Posterior vena cava (tissue), 2 donors: ENCODE measurements around the gene TMEM272. TPM values are rescaled to one million over a fixed set of nuclear protein-coding genes. Genes with fewer than 3 reads are reported as not detected.
"Not testable (repeated sequence)": the region's sequence is repeated elsewhere in the genome, so short reads cannot be mapped to it uniquely, and the experiment has no call there.

Experiments used
- DNase-seq: peaks from one replicate; pipeline ENCODE4 v3.0.0-alpha.2; 2020; ENCODE audit warnings: low spot score
- intact Hi-C, 2 donors: fragments of 100-400 bp; cut with DNase I; formaldehyde crosslinking; loops; one replicate each; pipeline versions ENCODE4 v1.14.1 to v1.14.2; 2022 to 2023
- total RNA-seq, 2 donors: library from RNA; stranded (reverse); fragmentation: NEBNext Ultra II Directional; extraction: Animal tissue kit (Norgen Biotek cat#: 25700); gene quantifications; one replicate each; pipeline ENCODE4 v1.2.1, GENCODE V29; 2021
- donor health status: DM: yes; HTN: yes; CAD: no.
- donor health status: DM: yes; HTN: yes; CAD: no.

TMEM272 gene
- total RNA-seq, 2 donors from 2014 or later: 0.10 to 0.14 TPM

DNA sequence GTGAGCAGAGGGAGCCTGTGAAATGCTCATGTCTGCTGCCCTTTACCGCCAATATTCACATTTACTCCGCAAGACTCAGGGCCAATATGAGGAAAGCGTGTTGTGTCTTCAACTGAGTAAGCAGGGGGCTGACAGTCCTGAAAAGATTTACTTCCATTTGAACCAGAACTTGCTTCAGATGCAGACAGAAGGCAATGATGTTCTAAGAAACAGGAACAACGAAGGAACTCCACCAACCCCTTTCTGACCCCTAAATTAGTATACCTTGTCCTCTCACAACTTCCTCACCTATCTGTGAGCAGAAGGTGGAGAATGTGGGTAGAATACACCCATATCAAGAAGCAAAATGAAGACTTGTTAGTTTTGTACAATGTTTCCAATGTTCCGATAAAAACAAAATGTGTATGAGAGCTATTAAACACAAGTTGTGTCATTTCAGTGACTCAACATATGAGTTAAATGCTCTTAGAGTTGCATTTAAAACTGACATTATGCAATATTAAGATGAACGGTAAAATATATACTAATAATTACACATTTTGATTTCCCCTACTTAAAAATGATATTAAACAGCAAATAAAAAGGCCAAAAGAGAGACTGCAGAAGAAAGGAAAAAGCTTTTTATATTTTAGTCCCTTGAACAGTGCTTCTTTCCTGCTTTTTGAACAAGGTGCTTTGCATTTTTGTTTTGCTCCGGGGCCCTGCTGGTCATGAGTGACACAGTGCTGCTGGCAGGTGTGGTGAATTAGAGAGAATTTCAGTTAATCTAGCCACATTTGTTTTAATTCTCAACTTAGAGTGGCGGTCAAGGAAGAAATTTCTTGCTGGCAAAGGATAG, 16.0 kb downstream of the TMEM272 start:
- DNase-seq: no peak
- intact Hi-C loops: no loop called here

DNA sequence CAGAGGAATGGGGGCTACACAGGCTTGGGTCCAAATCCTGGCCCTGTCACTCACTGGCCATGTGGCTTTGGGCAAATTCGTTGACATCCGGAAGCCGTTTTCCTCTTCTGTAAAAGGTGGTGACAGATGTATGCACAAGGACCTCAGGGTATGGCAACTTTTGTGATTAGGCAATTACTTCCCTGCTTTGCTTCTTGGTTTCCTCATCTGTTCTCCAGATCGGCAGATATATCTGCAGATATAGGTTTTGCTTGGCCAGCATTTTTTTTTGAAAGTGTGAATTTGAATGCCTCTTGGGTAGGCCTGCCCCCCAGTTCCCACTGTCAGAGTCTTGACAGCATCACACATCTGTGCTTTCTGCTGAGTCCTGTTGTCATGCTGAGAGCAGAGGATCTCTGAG, 17.7 kb downstream of the TMEM272 start:
- intact Hi-C loops: no loop called here

DNA sequence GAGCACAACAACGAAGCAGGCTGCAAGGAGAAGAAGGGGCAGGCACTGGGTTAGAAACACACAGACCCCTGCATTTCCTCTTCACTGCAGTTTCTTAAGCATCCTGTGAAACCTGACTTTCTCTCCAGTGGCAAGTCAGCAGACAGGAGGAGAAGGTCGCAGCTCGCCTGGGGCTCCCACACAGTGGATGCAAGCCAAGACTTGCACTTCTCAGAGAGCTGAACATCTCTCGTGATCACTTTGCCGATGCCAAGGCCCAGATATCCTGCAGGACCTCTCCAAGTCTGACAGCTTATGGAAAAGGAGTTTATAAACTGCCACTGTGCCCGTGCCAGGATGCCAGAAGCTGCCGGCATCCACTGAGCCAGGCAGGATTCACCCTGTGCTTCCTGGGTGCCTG, 18.4 kb downstream of the TMEM272 start:
- no peak for DNase-seq
- intact Hi-C loops: no loop called here

More for the DNA sequence above, 17.7 kb downstream of the TMEM272 start:
- DNase-seq: no peak

DNA sequence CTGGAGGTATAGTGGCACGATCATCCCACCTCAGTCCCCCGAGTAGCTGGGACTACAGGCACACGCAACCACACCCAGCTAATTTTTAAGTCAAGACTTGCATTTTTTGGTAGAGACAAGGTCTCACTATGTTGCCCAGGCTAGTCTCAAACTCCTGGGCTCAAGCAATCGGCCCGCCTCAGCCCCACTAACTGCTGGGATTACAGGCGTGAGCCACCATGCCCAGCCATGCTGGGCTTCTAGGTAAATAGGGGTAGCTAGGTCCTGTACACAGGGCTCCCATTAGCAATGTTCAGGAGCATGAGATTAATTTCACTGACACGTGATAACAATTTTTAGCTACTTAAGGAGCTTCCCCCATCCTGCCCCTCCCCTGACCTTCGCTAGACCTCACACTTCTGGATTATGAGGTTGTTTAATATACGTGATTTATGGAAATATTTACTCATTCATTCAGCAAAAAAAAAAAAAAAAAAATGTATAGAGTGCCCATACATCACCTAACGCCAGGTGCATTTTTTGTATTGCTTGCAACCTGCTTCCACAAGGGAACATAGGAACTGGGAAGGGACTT, 19.2 kb downstream of the TMEM272 start:
- DNase-seq: no peak
- intact Hi-C loops: no loop called here

DNA sequence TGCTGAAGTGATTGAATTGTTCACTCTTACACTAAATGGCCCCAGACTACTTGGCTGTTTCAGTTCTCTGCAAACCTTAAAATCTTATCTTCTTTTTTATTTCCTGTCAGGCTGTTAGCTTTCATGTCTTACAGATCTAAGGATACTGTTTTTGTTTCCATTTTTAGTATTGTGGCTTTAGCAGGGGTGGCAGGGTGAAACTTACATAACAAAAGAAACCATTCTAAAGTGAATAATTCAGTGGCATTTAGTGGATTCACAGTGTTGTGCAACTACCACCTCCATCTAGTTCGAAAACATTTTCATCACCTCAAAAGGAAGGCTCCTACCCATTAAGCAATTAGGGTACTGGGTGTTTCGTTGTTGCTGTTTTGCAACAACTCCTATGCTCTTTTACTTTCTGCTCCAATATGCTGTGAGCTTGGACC, 19.8 kb downstream of the TMEM272 start:
- intact Hi-C loops: no loop called here
- no peak for DNase-seq

DNA sequence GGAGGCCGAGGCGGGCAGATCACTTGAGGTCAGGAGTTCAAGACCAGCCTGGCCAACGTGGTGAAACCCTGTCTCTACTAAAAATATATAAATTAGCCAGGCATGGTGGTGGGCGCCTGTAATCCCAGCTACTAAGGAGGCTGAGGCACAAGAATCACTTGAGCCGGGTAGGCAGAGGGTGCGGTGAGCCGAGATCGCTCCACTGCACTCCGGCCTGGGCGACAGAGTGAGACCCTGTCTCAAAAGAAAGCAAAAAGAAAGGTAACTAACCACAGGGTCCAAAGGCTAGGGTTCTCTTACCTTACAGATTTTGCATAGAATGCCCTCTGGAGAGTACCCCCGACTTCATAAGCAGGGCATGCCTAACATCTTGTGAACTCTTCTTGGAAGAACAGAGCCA, 20.3 kb downstream of the TMEM272 start:
- DNase-seq, intact Hi-C loops: not testable (repeated sequence)

GRCh38 chr13:51823863-51824262, 21.1 kb downstream of the TMEM272 start:
- DNase-seq: no peak
- intact Hi-C loops: no loop called here

GRCh38 chr13:51823359-51823758, 21.6 kb downstream of the TMEM272 start:
- no peak for DNase-seq
- intact Hi-C loops: no loop called here

DNA sequence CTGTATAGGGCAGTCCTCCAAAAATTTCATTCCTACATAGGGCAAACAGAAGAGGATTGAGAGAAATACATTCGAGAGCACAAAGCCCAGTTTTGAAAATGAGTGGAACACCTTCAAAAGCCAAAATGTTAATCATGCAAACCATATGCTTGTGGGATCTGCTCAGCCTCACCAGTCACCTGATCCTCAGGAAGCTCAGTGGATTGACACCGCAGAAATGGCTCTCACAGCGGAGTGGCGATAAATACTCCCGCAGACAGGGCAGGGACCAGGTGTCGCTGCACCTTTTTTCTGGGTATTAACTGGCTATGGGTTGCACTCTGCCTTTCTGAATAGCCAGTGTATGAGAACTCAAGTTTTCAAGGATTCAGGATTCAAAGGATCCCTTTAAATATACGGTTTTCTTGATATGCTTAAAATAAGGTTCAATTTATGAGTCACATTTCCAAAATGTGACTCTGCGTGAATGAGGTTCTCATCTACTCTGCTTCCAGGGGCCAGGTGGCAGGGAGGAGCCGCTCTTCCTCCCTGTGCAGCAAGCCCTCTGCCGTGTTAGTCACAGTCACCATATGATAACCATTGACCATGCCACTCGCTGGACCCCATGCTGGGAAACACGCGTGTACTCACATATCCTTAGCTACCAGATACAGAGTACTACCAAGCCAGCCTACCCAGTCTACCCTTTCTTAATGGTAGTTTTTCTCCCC, 22.7 kb downstream of the TMEM272 start:
- DNase-seq: no peak
- intact Hi-C loops: no loop called here

GRCh38 chr13:51821606-51822005, 23.4 kb downstream of the TMEM272 start:
- no peak for DNase-seq
- intact Hi-C loops: no loop called here

GRCh38 chr13:51820016-51820597, 24.9 kb downstream of the TMEM272 start:
- intact Hi-C loops: no loop called here
- no peak for DNase-seq

GRCh38 chr13:51819544-51819943, 25.4 kb downstream of the TMEM272 start:
- DNase-seq: no peak
- intact Hi-C loops: loop anchor here (5.0 kb wide), 1 partner anchor 308 kb away; the partner anchor contains the start of gene NEK5 (in 2 of the 2)

- DNase-seq: no peak
- intact Hi-C loops: loop anchor here (5.0 kb wide), 1 partner anchor 308 kb away; the partner anchor contains the start of gene NEK5 (in 2 of the 2)
These were observed 26.0 kb downstream of the TMEM272 start for GRCh38 chr13:51818781-51819511.

DNA sequence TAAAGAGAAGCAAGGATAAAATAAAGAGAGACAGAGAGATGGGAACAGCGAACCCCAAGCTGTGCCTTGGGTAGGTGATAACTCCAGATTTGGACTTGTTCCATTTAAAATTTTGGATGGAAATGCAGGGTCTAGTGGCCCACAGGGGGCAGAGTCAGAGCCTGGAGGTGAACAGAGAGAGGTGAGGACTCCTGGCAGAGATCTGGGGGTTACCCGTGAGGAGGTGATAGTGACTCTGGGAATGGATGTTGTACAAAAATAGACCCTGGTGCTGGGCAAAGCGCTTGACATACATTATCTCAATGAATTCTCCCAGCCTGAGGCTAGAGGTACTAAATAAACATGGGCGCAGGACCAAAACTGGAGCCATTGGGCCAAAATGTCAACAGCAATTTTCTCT, 26.7 kb downstream of the TMEM272 start:
- DNase-seq: no peak
- intact Hi-C loops: loop anchor here (5.0 kb wide), 1 partner anchor 309 kb away; the partner anchor contains the start of gene NEK5 (in 2 of the 2)

- no peak for DNase-seq
- intact Hi-C loops: loop anchor here (5.0 kb wide), 1 partner anchor 310 kb away; the partner anchor contains the start of gene NEK5 (in 2 of the 2)
These were observed 27.3 kb downstream of the TMEM272 start for GRCh38 chr13:51817717-51818116.

DNA sequence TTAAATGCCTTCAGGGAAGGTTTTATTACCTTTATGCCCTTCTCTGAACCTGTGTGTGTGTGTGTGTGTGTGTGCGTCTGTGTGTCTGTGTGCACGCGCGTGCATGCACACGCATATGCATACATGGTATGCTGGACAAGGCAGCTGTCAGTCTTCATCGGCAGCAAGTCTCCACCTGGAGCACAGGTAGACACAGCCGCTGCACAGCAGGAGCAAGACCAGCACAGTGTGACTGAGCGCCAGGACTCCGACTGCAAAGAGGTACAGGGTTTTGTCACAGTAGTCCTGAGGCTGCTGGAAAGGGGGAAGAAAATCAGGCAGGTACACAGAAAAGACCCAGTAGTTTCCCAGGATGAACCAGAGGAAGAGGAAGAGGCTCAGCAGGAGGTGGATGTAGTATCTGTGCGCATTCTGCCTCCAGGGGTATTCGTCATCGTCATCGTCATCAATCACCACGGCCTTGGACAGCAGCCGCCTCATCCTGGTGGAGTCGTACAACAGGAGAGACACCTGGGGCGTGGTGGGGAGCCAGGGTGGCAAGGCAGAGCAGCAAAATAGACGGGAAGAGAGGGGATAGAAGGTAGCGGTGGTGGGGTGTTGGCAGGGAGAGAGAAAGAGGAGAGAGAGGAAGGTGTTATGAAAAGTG, 28.2 kb downstream of the TMEM272 start:
- intact Hi-C loops: loop anchor here (5.0 kb wide), 1 partner anchor 311 kb away; the partner anchor contains the start of gene NEK5 (in 2 of the 2)
- no peak for DNase-seq

- intact Hi-C loops: loop anchor here (5.0 kb wide), 1 partner anchor 311 kb away; the partner anchor contains the start of gene NEK5 (in 2 of the 2)
- no peak for DNase-seq
These were observed 29.1 kb downstream of the TMEM272 start for GRCh38 chr13:51815848-51816247.
